Keratinocyte (primary cell): ENCODE data around the gene CALY. TPM values are rescaled to one million over a fixed set of nuclear protein-coding genes. Genes with fewer than 3 reads are reported as not detected.

Experiments used
- DNase-seq: peaks from one replicate; pipeline ENCODE4 v3.0.0-alpha.2; 2011; ENCODE audit warnings: low read depth, missing footprints, low spot score
- FAIRE-seq: peaks from 2 replicates; lab custom pipeline; 2011; peaks lifted over from hg19 to GRCh38; lab: Jason Lieb, UNC
- H2AFZ ChIP-seq: 2 replicates; pipeline ENCODE4 v1.6.0; 2012; ENCODE audit warnings: low read length, control low read depth, inconsistent platforms; ENCODE audit not compliant: control insufficient read depth
- H3K27ac ChIP-seq: 2 replicates; pipeline ENCODE4 v1.5.1; 2011; ENCODE audit warnings: low read length; ENCODE audit not compliant: control insufficient read depth, insufficient read depth
- H3K27me3 ChIP-seq: 3 replicates; pipeline ENCODE4 v1.6.0; 2011; ENCODE audit warnings: low read length; ENCODE audit not compliant: control insufficient read depth, insufficient read depth; ENCODE audit errors: extremely low read depth
- H3K36me3 ChIP-seq, 2 experiments: 2 replicates in 1 of 2; 3 replicates in 1 of 2; pipeline ENCODE4 v1.5.1; 2011; ENCODE audit warnings: low read length in 2 of 2, mild to moderate bottlenecking in 1 of 2; ENCODE audit not compliant: control insufficient read depth in 2 of 2, insufficient read depth in 2 of 2; ENCODE audit errors: extremely low read depth in 1 of 2
- H3K4me1 ChIP-seq: 3 replicates; pipeline ENCODE4 v1.5.1; 2011; ENCODE audit warnings: low read length; ENCODE audit not compliant: control insufficient read depth, insufficient read depth; ENCODE audit errors: extremely low read depth
- H3K4me2 ChIP-seq: 3 replicates; pipeline ENCODE4 v1.6.0; 2011; ENCODE audit warnings: low read depth, low read length; ENCODE audit not compliant: control insufficient read depth, insufficient read depth; ENCODE audit errors: extremely low read depth
- H3K4me3 ChIP-seq, 3 experiments: fragments of 200-600 bp in 1 of 3; sonication (generic) in 1 of 3; 2 replicates in 2 of 3; 3 replicates in 1 of 3; pipeline ENCODE4 v1.5.1; 2011 to 2016; ENCODE audit warnings: low read length in 3 of 3, mild to moderate bottlenecking in 3 of 3, control low read depth in 2 of 3, inconsistent platforms in 1 of 3, low read depth in 1 of 3, mixed read lengths in 1 of 3, mixed run types in 1 of 3, moderate library complexity in 1 of 3; ENCODE audit not compliant: control insufficient read depth in 2 of 3, insufficient read depth in 2 of 3; ENCODE audit errors: extremely low read depth in 1 of 3
- H3K79me2 ChIP-seq: 2 replicates; pipeline ENCODE4 v1.6.0; 2012; ENCODE audit warnings: low read length; ENCODE audit not compliant: control insufficient read depth, insufficient read depth
- H3K9ac ChIP-seq: 3 replicates; pipeline ENCODE4 v1.6.0; 2011; ENCODE audit warnings: low read length; ENCODE audit not compliant: control insufficient read depth, insufficient read depth; ENCODE audit errors: extremely low read depth
- H3K9me1 ChIP-seq: 3 replicates; pipeline ENCODE4 v1.6.0; 2011; ENCODE audit warnings: low read length; ENCODE audit not compliant: control insufficient read depth, insufficient read depth; ENCODE audit errors: extremely low read depth
- H3K9me3 ChIP-seq: 2 replicates; pipeline ENCODE4 v1.5.1; 2012; ENCODE audit warnings: low read depth, low read length; ENCODE audit not compliant: control insufficient read depth
- H4K20me1 ChIP-seq: 3 replicates; pipeline ENCODE4 v1.6.0; 2011; ENCODE audit warnings: low read length; ENCODE audit not compliant: control insufficient read depth, insufficient read depth; ENCODE audit errors: extremely low read depth
- EZH2 ChIP-seq: IDR thresholded peaks from one replicate; pipeline ENCODE4 v1.6.1; 2012; ENCODE audit warnings: inconsistent platforms, mild to moderate bottlenecking, low read length, moderate library complexity
- dilution Hi-C: fragments of 300-500 bp; cut with MboI; formaldehyde crosslinking; loops from one replicate; pipeline ENCODE4 v1.7.0; 2020; ENCODE audit warnings: low sequenced_read_pairs; ENCODE audit not compliant: extremely low pct_ligation_motif_present
- polyA plus RNA-seq, 5 experiments: library from polyadenylated mRNA; depleted of rRNA in 3 of 5; stranded (reverse) in 3 of 5; stranded (forward) in 1 of 5; unstranded in 1 of 5; fragments of >200 nt; gene quantifications; 1 replicate in 1 of 5; 2 replicates in 3 of 5; 3 replicates in 1 of 5; pipeline versions ENCODE4 v1.2.1 to v1.2.3, GENCODE V29; 2011 to 2012; ENCODE audit warnings: missing spikeins in 2 of 5, low read depth in 1 of 5, low replicate concordance in 1 of 5
- TF ChIP-seq, protein P1 (sequence below), 3 experiments: IDR thresholded peaks in 1 of 3; conservative IDR thresholded peaks in 1 of 3; optimal IDR thresholded peaks in 1 of 3; 2 replicates in 2 of 3; 3 replicates in 1 of 3; pipeline versions ENCODE3 to v1.5.1; 2011; ENCODE audit warnings: low read length in 3 of 3, mild to moderate bottlenecking in 3 of 3, moderate library complexity in 2 of 3, control low read depth in 1 of 3, inconsistent platforms in 1 of 3; ENCODE audit not compliant: insufficient read depth in 2 of 3; ENCODE audit errors: extremely low read depth in 1 of 3

CALY gene
- polyA plus RNA-seq, 1 donor (not counting 4 experiments of a cell fraction or from before 2014, with no cell fraction given) = not detected

DNA sequence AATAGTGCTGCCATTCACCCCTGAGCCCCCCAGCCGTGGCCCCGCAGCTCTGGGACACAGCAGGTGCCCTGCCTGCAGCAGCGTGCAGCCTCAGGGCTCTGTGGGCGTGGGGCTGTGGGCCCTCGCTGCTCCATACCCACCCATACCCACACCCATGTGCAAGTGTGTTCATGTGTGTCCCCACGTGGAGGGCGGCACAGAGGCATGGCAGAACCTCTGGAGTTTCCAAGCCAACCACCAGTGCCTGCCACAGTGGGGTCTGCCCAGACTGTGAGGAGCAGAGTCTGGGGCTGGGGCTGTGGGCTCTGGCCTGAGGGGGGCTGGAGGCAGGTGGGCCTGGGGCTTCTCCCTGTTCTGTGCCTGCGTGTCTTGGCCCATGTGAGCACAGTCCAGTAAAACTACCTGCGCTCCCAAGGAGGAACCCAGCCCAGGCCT lies 12.9 kb upstream of the CALY start:
- H3K9ac ChIP-seq = no peak overlapping the region
- H4K20me1 ChIP-seq = no peaks in the 10 kb centered on the region
- no peaks in the 10 kb centered on the region for H3K9me3 ChIP-seq
- H3K27me3 ChIP-seq = peaks cover 4% of the 10 kb centered on the region
- no peaks in the 10 kb centered on the region for H3K9me1 ChIP-seq
- H3K27ac ChIP-seq = no peak overlapping the region
- dilution Hi-C loops = no loop called here
- no peak overlapping the region for H3K4me2 ChIP-seq
- FAIRE-seq (no peak), DNase-seq (no peak)
- TF ChIP-seq EZH2 = no peak
- TF ChIP-seq, protein P1, sequence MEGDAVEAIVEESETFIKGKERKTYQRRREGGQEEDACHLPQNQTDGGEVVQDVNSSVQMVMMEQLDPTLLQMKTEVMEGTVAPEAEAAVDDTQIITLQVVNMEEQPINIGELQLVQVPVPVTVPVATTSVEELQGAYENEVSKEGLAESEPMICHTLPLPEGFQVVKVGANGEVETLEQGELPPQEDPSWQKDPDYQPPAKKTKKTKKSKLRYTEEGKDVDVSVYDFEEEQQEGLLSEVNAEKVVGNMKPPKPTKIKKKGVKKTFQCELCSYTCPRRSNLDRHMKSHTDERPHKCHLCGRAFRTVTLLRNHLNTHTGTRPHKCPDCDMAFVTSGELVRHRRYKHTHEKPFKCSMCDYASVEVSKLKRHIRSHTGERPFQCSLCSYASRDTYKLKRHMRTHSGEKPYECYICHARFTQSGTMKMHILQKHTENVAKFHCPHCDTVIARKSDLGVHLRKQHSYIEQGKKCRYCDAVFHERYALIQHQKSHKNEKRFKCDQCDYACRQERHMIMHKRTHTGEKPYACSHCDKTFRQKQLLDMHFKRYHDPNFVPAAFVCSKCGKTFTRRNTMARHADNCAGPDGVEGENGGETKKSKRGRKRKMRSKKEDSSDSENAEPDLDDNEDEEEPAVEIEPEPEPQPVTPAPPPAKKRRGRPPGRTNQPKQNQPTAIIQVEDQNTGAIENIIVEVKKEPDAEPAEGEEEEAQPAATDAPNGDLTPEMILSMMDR (optimal IDR thresholded peaks at IDR 0.05 in 1 of 3, IDR thresholded peaks at IDR 0.05 in 1 of 3, conservative IDR thresholded peaks at IDR 0.05 in 1 of 3; ENCODE audit: extremely low read depth in 1 of 3, insufficient read depth in 2 of 3, low read length in 3 of 3) = no peak
- H2AFZ ChIP-seq = no peak overlapping the region
- no peaks in the 10 kb centered on the region for H3K36me3 ChIP-seq
- no peak overlapping the region for H3K4me3 ChIP-seq
- no peaks in the 10 kb centered on the region for H3K4me1 ChIP-seq
- no peaks in the 10 kb centered on the region for H3K79me2 ChIP-seq

DNA sequence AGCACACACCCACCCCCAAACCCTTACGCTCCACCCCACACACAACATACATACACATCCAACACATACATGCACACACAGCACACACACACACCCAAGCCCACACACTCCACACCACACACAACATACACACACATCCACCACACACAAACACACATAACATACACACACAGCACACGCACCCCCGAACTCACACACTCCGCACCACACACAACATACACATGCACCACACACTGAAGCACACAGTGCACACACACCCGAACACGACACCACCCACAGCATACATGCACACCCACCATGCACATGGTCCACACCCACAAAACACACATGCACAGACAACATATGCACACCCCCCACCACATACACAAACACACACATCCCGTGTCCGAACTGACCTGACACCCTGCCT lies 12.5 kb upstream of the CALY start:
- Histone ChIP-seq H3K4me2 (no peak overlapping the region), H3K9ac (no peak overlapping the region), H3K36me3 (no peaks in the 10 kb centered on the region), H3K9me3 (no peaks in the 10 kb centered on the region), H2AFZ (no peak overlapping the region), H4K20me1 (no peaks in the 10 kb centered on the region), H3K79me2 (no peaks in the 10 kb centered on the region), H3K4me1 (no peaks in the 10 kb centered on the region), H3K27me3 (peaks cover 4% of the 10 kb centered on the region), H3K4me3 (no peak overlapping the region), H3K27ac (no peak overlapping the region), H3K9me1 (no peaks in the 10 kb centered on the region)
- dilution Hi-C loops = no loop called here
- DNase-seq (no peak), FAIRE-seq (no peak)
- TF ChIP-seq EZH2 = no peak
- TF ChIP-seq, protein P1 (optimal IDR thresholded peaks at IDR 0.05 in 1 of 3, IDR thresholded peaks at IDR 0.05 in 1 of 3, conservative IDR thresholded peaks at IDR 0.05 in 1 of 3; ENCODE audit: extremely low read depth in 1 of 3, insufficient read depth in 2 of 3, low read length in 3 of 3) = no peak
